Measurements from ENCODE around the gene CENPO. TPM values are rescaled to one million over a fixed set of nuclear protein-coding genes. Genes with fewer than 3 reads are reported as not detected.

CENPO gene
- total RNA-seq, 1 experiment from 2014 or later, result 39.3 TPM

DNA sequence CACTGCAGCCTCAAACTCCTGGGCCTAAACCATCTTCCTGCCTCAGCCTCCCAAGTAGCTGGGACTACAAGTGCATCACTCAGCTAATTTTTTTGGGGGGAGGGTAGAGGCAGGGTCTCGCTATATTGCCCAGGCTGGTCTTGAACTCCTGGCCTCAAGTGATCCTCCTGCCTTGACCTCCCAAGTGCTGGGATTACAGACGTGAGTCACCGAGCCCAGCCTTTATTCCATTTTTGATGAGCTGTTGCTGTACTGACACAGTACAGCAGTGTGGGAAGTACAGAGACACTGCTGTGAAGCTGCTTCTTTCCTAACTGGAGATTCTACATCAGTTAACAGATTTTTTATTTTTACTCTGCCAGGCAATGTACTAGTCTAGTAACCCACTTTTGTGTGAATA, 18.9 kb upstream of the CENPO start:
- no peak overlapping the region for H3K27ac ChIP-seq (ENCODE audit: low read length)
- no peaks in the 10 kb centered on the region for H3K27me3 ChIP-seq (ENCODE audit: control insufficient read depth, insufficient read depth, low read length)
- no peak overlapping the region for H3K4me3 ChIP-seq (ENCODE audit: low read depth in 2 of 2, low read length in 2 of 2)
- in situ Hi-C loops (cut with HindIII; ENCODE audit: low pct_unique_long_range_greater_than_20kb, low sequenced_read_pairs) (no loop called here), intact Hi-C loops (cut with micrococcal nuclease; ENCODE audit: unreplicated experiment) (no loop called here)
- no peak for ATAC-seq
- H3K4me1 ChIP-seq (ENCODE audit: control insufficient read depth, insufficient read depth, low read length), result no peaks in the 10 kb centered on the region
- TF ChIP-seq SIN3A (IDR thresholded peaks at IDR 0.05; ENCODE audit: borderline replicate concordance, insufficient read depth, low read depth, low read length) (no peak), POLR2AphosphoS5 (IDR thresholded peaks at IDR 0.05; ENCODE audit: low read depth, low read length) (no peak), CTCF (IDR thresholded peaks at IDR 0.05) (no peak), TCF7L2 (IDR thresholded peaks at IDR 0.05; ENCODE audit: low read depth, low read length) (no peak), REST (IDR thresholded peaks at IDR 0.05; ENCODE audit: insufficient read depth in 1 of 2, low read depth in 2 of 2, low read length in 1 of 2) (no peak)
- POLR2A ChIA-PET, result no interaction called here
- BruUV-seq (replicated peaks), result no TSS peak
- no peaks in the 10 kb centered on the region for H3K36me3 ChIP-seq (ENCODE audit: control insufficient read depth, insufficient read depth, low read length)
- DNase-seq (ENCODE audit: low read depth, low spot score), result no peak
- H3K9me3 ChIP-seq (ENCODE audit: control insufficient read depth, insufficient read depth, low read depth, low read length), result no peaks in the 10 kb centered on the region
- CTCF ChIA-PET, result interaction anchor here (0.6 kb wide), 1 partner anchor 52 kb away, joined by 4 read pairs; no protein-coding TSS in a partner anchor

- no peaks in the 10 kb centered on the region for H3K4me1 ChIP-seq (ENCODE audit: control insufficient read depth, insufficient read depth, low read length)
- intact Hi-C loops (cut with micrococcal nuclease; ENCODE audit: unreplicated experiment) (no loop called here), in situ Hi-C loops (cut with HindIII; ENCODE audit: low pct_unique_long_range_greater_than_20kb, low sequenced_read_pairs) (no loop called here)
- H3K9me3 ChIP-seq (ENCODE audit: control insufficient read depth, insufficient read depth, low read depth, low read length), result no peaks in the 10 kb centered on the region
- no TSS peak for BruUV-seq (replicated peaks)
- TF ChIP-seq CTCF (IDR thresholded peaks at IDR 0.05) (no peak), POLR2AphosphoS5 (IDR thresholded peaks at IDR 0.05; ENCODE audit: low read depth, low read length) (no peak), TCF7L2 (IDR thresholded peaks at IDR 0.05; ENCODE audit: low read depth, low read length) (no peak), REST (IDR thresholded peaks at IDR 0.05; ENCODE audit: insufficient read depth in 1 of 2, low read depth in 2 of 2, low read length in 1 of 2) (no peak), SIN3A (IDR thresholded peaks at IDR 0.05; ENCODE audit: borderline replicate concordance, insufficient read depth, low read depth, low read length) (no peak)
- ChIA-PET CTCF (interaction anchor here (0.7 kb wide), 1 partner anchor 72 kb away, joined by 3 read pairs; no protein-coding TSS in a partner anchor), POLR2A (no interaction called here)
- DNase-seq (ENCODE audit: low read depth, low spot score) (no peak), ATAC-seq (no peak)
- H3K4me3 ChIP-seq (ENCODE audit: low read depth in 2 of 2, low read length in 2 of 2), result no peak overlapping the region
- no peaks in the 10 kb centered on the region for H3K36me3 ChIP-seq (ENCODE audit: control insufficient read depth, insufficient read depth, low read length)
- H3K27me3 ChIP-seq (ENCODE audit: control insufficient read depth, insufficient read depth, low read length), result no peaks in the 10 kb centered on the region
- H3K27ac ChIP-seq (ENCODE audit: low read length), result no peak overlapping the region
Observed at GRCh38 chr2:24779116-24779515, 14.1 kb upstream of the CENPO start.
